Stimulated activated CD4-positive, alpha-beta T cell treated with anti-CD3 and anti-CD28 coated beads, TNF-alpha, amount 100 ng/mL, for 48 hours (primary cell): Measurements from ENCODE around the gene RBM33.

Experiments used
- DNase-seq, 3 donors: peaks; one replicate each; pipeline ENCODE4 v3.0.0-alpha.2; 2020; ENCODE audit warnings: low read depth in 3 of 3

RBM33 gene

GRCh38 chr7:155724327-155725005 lies 80.0 kb downstream of the RBM33 start:
- no peak for DNase-seq

DNA sequence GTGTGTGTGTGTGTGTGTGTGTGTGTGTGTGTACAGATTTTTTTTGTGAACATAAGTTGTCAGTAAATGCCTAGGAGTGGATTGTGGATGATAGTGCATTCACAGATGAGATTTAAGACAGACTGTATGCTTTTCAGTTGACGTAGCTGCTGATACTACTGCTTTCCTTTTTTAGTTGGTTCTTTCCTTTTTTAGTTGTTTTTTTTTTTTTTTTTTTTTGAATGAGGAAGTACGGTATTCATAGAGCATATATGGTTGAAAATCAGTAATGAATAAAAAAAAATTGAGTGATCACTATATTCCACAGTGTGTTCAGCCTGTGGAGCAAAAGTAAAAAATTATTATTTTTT lies 80.5 kb downstream of the RBM33 start:
- DNase-seq = no peak

- DNase-seq = no peak
Observed at GRCh38 chr7:155727616-155728015, 83.2 kb downstream of the RBM33 start.

DNA sequence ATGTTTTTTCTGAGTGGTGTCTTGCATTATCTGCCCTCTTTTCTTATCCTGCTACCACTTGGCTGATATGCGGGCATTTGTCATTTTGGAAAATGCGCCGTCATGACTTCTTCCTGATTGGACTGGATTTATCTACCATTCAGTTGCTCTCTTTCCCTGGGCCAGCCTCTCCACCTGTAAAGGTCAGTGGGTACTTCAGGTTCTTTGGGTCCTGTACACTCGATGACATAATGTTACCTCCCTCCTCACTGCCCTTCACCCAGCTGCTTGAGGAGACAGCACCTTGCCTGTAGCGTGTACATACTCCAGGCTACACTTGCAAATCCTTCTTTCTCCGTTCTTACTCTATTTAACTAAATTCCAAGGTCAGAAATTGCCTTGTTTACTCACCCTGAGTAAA lies 83.7 kb downstream of the RBM33 start:
- DNase-seq = no peak

DNA sequence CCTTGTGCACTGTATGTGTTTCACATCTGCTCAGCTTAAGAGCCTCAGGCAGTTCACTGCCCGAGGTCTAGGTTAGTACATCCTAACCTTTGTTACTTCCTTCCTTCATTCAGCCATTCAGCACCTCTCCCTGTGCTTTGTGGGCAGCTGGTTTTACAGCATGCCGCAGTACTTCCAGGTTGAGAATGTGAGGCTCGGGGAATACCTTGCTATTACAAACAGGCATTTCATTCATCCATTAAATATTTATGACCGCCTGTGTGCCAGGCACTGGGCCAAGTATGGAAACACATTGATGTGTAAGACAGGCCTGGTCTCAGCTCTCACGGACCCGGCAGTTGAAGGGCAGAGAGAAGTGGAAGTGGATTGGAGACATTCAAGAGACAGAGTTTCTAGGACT lies 85.4 kb downstream of the RBM33 start:
- DNase-seq = no peak

DNA sequence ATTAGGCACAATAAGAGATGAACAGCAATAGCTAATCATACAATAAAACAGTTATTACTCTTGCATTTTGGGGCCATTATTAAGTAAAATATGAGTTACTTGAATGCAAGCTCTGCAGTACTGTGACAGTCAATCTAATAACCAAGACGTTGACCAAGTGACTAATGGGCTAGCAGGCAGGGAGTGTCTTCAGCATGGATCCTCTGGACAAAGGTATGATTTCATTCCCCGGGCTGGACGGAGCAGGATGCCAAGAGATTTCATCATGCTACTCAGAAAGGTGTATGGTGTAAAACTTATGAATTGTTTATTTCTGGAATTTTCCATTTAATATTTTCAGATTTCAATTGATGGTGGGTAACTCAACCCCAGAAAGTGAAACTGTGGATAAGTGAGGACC lies 86.9 kb downstream of the RBM33 start:
- DNase-seq = no peak

- no peak for DNase-seq
Observed at GRCh38 chr7:155731871-155732270, 87.4 kb downstream of the RBM33 start.

GRCh38 chr7:155732286-155732685 lies 87.8 kb downstream of the RBM33 start:
- DNase-seq = no peak

DNA sequence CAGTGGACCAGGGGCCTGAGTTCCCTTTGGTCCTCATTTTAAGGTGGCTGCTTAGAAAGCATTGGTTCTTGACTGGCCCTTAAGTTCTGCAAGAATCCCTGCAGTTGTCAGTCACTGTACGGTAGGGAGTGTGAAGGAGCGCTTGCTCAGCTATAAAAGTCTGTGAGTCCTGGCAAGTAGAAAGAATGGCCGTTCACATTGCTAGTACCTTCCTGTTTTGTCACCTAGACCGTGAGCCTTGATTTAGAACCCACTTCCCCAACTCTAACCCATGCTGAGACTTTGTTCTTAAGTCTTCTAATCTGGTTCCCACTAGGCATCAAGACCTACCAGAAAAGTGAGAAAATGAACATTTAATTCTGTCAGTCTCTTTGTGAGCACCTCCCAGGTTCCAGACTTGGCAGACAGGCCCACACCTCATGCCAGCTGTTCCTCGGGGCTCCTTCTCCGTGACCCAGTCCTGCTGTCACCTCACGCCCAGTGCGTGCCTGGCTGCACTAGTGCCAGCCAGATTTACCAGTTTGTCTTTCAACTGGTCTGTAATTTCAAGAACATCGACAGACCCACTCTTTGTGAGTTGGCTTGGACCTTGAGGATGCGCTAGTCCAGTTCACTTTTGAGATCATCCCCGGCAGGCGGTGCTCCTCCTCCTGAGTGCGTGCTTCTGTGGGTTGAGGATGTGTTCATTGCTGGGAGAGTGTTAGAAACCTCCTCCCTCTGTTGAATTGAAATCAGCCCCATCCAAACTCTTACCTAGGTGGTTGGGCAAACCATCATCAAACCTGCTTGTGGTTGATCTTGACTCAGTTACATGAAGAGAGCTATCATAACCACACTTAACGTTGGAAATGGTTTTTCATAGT lies 89.4 kb downstream of the RBM33 start:
- DNase-seq = no peak

GRCh38 chr7:155734445-155734809 lies 90.0 kb downstream of the RBM33 start:
- no peak for DNase-seq

DNA sequence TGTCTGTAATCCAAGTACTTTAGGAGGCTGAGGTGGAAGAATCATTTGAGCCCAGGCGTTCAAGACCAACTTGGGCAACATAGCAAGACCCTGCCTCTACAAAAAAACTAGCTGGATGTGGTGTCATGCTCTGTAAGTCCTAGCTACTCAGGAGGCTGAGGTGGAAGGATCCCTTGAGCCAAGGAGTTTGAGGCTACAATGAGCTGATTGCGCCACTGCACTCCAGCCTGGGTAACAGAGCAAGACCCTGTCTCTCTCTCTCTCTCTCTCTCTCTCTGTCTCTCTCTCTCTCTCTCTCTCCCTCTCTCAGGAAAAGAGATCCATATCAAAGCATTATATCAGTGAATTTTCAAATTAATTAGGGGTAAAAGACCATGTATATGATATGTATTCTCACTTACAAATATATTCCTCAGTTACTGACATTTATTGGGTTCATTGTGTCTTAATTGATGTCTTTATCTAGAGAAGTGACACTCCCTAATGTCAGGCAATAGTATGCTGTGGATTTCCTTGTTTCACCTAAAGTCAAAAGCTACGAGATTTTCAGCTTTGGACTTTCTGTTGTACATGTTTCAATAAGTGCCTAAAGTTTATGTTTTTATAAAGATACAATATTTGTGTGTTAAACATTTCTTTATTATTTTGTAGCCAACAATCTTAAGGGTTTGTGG lies 91.1 kb downstream of the RBM33 start:
- DNase-seq = no peak

GRCh38 chr7:155737590-155737989 lies 93.1 kb downstream of the RBM33 start:
- DNase-seq = no peak

- DNase-seq = no peak
Observed at GRCh38 chr7:155738104-155738503, 93.6 kb downstream of the RBM33 start.

DNA sequence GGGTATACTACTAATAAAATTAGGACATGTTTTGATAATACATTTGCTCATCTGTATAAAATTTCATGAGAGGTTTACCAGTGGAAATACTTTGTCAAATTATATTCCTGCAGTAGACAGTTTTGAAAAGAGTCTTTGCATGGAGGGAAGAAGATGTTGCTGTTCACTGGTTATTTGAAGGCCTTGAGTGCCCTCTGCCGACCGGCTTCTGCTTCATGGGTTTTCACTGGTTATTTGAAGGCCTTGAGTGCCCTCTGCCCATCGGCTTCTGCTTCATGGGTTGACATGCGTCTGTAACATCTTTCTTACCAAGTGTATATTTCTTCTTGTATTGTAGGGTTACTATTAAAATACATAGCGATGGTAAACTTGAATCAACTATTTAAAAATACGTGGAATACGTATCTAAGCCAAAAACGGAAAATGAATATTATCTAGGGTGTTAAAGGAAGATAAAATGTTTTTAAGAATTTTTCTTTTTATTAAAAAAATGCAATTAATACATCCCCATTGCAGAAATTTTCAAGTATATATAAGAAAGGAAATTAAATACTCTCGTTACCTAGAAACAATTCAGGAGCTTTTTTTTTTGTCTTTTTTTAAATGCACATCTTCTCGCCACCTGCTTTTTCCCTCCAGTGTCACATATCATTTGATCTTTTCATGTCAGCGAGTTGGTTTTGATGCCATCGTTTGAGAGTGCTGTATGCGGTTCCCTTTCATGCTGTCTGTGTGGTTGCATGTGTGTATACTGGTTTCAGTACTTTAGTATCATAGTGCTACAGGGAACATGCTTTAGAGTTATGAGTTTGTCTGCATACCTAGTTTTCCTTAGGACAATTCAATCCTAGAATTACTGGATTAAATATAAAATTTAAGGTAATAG lies 94.4 kb downstream of the RBM33 start:
- peak; percentile 46 to 52 (median 47) for DNase-seq

DNA sequence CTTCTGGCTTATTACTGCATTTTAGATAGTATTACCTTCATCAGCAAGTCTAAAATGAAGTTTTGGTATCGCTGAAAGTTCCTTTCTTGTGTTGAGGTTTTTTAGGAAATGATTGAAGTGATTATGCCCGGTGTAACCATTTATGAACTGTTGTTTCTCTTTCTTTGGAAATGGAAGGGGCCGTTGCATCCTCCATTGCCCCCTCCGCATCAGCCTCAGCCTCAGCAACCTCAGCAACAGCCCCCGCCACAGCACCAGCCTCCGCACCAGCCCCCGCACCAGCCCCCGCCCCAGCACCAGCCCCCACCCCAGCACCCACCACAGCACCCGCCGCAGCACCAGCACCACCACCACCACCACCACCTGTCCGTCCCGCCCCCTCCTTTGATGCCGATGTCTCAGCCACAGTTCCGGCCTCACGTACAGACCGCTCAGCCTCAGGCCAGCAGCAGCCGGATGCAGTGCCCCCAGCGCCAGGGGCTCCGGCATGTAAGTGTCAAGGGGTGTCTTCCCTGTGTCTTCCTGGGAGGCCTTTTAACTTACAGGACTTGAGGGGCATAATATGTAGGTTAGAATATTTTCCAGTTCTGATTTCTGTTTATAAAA lies 95.2 kb downstream of the RBM33 start:
- no peak for DNase-seq

GRCh38 chr7:155741082-155741481 lies 96.6 kb downstream of the RBM33 start:
- DNase-seq = no peak

GRCh38 chr7:155741805-155742204 lies 97.3 kb downstream of the RBM33 start:
- no peak for DNase-seq

DNA sequence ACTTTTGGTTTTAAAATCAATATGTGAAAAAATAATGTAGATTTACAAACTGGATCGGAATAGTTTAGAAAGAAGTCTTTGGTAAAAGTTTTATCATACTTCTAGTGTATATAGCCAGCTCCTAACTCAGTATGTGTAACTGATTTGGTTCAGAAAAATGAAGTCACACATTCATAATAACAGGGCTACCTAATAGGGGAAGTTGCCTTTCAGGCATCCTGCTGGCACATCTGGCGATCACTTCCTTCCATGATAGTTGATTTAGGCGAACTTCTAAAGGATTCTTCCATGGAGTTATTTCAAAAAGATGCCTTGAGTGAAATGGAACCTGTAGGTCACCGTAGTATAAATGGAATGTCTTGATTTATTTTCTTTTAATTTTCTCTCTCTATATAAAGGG lies 98.7 kb downstream of the RBM33 start:
- no peak for DNase-seq

DNA sequence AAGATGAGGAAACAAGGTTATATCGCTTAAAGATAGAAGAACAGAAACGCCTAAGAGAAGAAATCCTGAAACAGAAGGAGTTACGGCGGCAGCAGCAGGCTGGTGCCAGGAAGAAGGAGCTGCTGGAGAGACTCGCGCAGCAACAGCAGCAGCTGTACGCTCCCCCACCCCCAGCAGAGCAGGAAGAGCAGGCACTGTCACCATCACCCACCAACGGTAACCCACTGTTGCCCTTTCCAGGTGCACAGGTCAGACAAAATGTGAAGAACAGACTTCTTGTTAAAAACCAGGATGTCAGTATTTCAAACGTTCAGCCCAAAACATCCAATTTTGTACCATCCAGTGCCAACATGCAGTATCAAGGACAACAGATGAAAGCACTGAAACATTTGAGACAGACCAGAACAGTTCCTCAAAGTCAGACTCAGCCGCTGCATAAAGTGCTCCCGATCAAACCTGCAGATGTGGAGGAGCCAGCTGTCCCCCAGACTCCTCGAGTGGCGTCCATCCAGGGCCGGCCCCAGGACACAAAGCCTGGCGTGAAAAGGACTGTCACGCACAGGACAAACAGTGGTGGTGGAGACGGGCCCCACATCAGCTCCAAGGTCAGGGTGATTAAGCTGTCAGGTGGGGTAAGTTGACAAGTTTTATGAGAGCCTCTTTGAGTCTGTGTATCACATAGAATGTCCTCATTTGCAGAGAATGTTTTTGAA lies 100.7 kb downstream of the RBM33 start:
- no peak for DNase-seq

DNA sequence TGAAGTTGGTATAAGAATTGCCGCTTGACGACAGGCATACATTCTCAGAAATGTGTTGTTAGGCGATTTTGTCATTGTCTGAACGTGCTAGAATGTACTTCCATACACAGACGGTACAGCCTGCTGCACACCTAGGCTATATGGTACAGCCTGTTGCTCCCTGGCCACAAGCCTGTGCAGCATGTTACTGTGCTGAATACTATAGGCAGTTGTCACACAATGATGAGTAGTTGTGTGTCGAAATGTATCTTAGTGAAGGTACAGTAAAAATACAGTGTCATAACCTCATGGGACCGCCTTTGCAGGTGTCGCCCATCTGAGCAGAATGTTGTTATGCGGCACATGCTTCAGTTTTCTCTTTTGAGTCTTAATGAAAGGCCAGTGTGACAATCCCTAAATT lies 101.3 kb downstream of the RBM33 start:
- DNase-seq = no peak

GRCh38 chr7:155746188-155746587 lies 101.7 kb downstream of the RBM33 start:
- no peak for DNase-seq
